GM12872 (cell line): ENCODE results near the gene ABCA8.

Experiments used
- TF ChIP-seq, protein P1 (sequence below): IDR thresholded peaks from 3 replicates; pipeline ENCODE4 v1.5.1; 2011; ENCODE audit warnings: low read depth, mild to moderate bottlenecking, low read length, moderate library complexity; ENCODE audit not compliant: insufficient read depth

ABCA8 gene

DNA sequence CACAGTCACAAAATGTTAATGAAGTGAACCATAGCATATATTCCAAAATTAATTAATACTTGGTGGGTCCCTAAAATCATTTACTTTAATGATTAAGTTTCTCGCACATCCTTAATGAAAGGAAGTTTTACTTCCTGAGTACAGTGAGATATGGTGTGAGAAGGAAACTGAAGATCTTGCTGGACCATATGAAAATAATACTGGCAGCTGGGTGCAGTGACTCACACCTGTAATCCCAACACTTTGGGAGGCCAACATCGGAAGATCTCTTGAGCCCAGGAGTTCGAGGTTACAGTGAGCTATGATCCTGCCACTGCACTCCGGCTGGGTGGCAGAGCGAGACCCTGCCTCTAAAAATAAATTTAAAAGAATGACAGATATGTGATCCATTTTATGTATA lies 62.5 kb downstream of the ABCA8 start:
- TF ChIP-seq, protein P1, sequence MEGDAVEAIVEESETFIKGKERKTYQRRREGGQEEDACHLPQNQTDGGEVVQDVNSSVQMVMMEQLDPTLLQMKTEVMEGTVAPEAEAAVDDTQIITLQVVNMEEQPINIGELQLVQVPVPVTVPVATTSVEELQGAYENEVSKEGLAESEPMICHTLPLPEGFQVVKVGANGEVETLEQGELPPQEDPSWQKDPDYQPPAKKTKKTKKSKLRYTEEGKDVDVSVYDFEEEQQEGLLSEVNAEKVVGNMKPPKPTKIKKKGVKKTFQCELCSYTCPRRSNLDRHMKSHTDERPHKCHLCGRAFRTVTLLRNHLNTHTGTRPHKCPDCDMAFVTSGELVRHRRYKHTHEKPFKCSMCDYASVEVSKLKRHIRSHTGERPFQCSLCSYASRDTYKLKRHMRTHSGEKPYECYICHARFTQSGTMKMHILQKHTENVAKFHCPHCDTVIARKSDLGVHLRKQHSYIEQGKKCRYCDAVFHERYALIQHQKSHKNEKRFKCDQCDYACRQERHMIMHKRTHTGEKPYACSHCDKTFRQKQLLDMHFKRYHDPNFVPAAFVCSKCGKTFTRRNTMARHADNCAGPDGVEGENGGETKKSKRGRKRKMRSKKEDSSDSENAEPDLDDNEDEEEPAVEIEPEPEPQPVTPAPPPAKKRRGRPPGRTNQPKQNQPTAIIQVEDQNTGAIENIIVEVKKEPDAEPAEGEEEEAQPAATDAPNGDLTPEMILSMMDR, result no peak

DNA sequence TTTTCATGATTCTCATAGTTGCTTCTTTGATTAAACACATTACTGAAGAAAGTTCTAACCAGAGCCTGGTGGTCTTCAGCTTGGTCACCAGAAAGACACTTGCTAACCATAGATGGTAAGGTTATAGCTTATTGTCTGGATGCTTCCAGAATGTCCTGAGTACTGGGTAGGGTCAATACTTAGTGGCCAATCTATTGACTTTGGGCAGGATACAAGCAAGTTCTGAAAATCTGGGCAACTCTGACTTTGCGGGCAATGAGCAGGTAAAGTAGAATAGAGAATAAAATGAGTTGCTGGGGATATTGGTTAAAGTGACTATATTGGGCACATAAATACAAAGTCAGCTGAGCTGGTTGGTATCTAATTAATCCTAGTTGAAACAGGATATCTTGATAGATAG lies 63.0 kb downstream of the ABCA8 start:
- TF ChIP-seq, protein P1, result no peak

DNA sequence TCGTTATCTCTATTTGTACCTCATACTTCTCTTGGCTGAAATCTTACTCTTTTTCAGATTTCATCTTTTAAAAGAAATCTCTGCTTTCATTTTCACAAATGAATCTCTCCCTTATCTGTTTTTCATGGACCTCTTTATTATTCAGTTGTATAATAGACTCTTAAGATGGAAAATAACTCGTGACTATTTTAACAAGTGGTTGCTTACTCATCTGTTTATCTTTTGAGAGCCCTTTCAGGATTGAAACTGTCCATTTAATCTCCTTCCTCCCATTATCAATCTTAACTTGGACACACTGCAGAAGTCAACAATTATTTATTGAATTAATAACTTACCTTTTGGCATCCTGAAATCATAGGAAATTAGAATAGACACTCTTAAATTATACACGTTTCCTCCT lies 68.8 kb downstream of the ABCA8 start:
- TF ChIP-seq, protein P1, result no peak

DNA sequence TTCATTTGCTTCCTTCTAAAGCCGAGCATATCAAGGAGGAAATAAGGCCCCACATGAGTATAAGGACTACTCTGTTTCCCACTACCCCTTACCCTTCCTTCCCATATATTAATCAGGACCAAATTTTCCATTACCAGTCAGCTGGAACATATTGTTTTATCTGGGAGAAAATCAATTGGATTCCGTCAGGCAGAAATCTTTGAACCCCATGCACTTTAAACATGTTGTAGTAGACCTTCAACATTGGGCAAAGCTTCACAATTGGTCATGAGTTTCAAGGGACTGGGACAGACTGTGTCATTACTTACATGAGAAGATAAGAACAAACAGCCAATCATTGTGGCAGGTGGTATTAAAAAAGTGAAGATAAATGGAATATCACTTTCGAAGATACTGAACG lies 70.3 kb downstream of the ABCA8 start:
- TF ChIP-seq, protein P1, result no peak

GRCh38 chr17:68878226-68878885 lies 76.8 kb downstream of the ABCA8 start:
- TF ChIP-seq, protein P1, result no peak

DNA sequence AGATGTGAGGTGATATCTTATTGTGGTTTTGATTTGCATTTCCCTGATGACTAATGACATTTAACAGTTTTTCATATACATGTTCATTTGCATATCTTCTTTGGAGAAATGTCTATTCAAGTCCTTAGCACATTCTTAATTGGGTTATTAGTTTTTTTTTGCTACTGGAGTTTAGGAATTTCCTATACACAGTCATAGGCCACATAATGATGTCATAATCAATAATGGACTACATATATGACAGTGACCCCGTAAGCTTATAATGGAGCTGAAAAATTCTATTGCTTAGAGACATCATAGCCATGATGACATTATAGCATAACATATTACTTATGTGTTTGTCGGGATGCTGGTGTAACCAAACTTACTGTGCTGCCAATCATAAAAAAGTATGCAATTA lies 83.7 kb downstream of the ABCA8 start:
- TF ChIP-seq, protein P1, result no peak

DNA sequence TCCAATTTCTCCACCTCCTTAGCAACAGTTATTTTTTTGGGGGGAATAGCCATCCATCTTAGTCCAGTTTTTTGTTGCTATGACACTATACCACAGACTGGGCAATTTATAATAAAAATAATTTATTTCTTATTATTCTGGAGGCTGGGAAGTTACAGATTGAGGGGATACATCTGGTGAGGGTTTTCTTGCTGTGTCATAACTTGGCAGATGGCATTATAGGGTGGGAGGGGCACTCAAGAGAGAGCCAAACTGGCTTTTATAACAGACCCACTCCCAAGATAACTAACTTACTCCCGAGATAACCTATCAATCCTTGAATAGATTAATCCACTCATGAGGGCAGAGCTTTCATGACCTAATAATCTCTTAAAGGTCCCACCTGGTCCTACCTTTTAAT lies 84.2 kb downstream of the ABCA8 start:
- TF ChIP-seq, protein P1, result no peak
